Erythroblast (primary cell): ENCODE measurements around the gene TPST1.

ENCODE experiments used
- GATA1 ChIP-seq: IDR thresholded peaks from 2 replicates; pipeline ENCODE4 v1.6.1; 2011; ENCODE audit warnings: low read depth, mild to moderate bottlenecking, control low read depth, low read length, moderate library complexity
- POLR2A ChIP-seq: IDR thresholded peaks from 2 replicates; pipeline ENCODE4 v1.6.1; 2011; ENCODE audit warnings: mild to moderate bottlenecking, low read length

DNA sequence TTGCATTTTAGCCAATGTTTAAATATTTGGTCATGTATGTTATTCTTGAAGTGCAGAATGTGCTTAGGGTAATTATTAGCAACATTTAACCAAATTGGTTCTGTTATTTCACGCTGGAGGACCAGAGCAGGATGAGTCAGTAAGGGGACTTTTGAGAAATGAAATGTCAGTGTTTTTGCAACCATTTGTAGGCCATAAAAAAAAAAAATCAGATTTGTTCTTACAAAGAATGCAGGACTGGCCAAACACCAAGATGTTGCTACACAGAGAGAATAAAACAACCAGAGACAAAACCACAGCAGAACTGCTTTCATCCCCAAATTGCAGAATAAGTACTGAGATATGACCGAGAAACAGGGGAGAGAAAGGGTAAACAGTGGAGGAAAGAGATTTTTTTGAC, 62.1 kb downstream of the TPST1 start:
- TF ChIP-seq POLR2A (no peak), GATA1 (no peak)
